Smooth muscle cell (in vitro differentiated cells): Measurements from ENCODE around the gene KRTAP3-3. TPM values are rescaled to one million over a fixed set of nuclear protein-coding genes. Genes with fewer than 3 reads are reported as not detected.

Source experiments
- DNase-seq: peaks from one replicate; lab custom pipeline; 2025; ENCODE audit not compliant: unreplicated experiment; lab: John Stamatoyannopoulos, UW
- H2AFZ ChIP-seq: fragments of 200-600 bp; sonication (generic); 2 replicates; pipeline ENCODE4 v1.6.0; 2016; ENCODE audit warnings: antibody characterized with exemption, low read depth, mild to moderate bottlenecking
- H3F3A ChIP-seq: fragments of 200-600 bp; sonication (generic); 2 replicates; pipeline ENCODE4 v1.6.0; 2017; ENCODE audit warnings: antibody characterized with exemption, low read depth
- H3K27ac ChIP-seq: fragments of 200-600 bp; sonication (generic); 2 replicates; pipeline ENCODE4 v1.5.1; 2016; ENCODE audit warnings: low read depth, mild to moderate bottlenecking
- H3K27me3 ChIP-seq: fragments of 200-600 bp; sonication (generic); 2 replicates; pipeline ENCODE4 v1.6.1; 2016; ENCODE audit warnings: low read depth, mild to moderate bottlenecking
- H3K36me3 ChIP-seq: fragments of 200-600 bp; sonication (generic); 2 replicates; pipeline ENCODE4 v1.5.1; 2016; ENCODE audit warnings: low read depth
- H3K4me1 ChIP-seq: fragments of 200-600 bp; sonication (generic); 2 replicates; pipeline ENCODE4 v1.5.1; 2016; ENCODE audit warnings: low read depth
- H3K4me2 ChIP-seq: fragments of 200-600 bp; sonication (generic); 2 replicates; pipeline ENCODE4 v1.6.0; 2016; ENCODE audit warnings: mild to moderate bottlenecking
- H3K4me3 ChIP-seq: fragments of 200-600 bp; sonication (generic); 2 replicates; pipeline ENCODE4 v1.5.1; 2016; ENCODE audit warnings: mild to moderate bottlenecking
- H3K79me2 ChIP-seq: fragments of 200-600 bp; sonication (generic); 2 replicates; pipeline ENCODE4 v1.6.0; 2016; ENCODE audit warnings: low read depth, mild to moderate bottlenecking
- H3K9ac ChIP-seq: fragments of 200-600 bp; sonication (generic); 2 replicates; pipeline ENCODE4 v1.6.0; 2016; ENCODE audit warnings: low read depth
- H3K9me3 ChIP-seq: fragments of 200-600 bp; sonication (generic); replicated peaks from 2 replicates; pipeline ENCODE4 v1.5.1; 2016; ENCODE audit warnings: low read depth
- H4K20me1 ChIP-seq: fragments of 200-600 bp; sonication (generic); 2 replicates; pipeline ENCODE4 v1.6.0; 2016; ENCODE audit warnings: low read depth
- WGBS: methylation state at CpG from one replicate; pipeline ENCODE4 v1.1.7; 2016; ENCODE audit warnings: low lambda C conversion rate; 5-methylcytosine and 5-hydroxymethylcytosine counted together
- polyA plus RNA-seq: library from polyadenylated mRNA; unstranded; fragments of >200 nt; fragmentation: Nextera tagmentation; extraction: Ambion mirVana; gene quantifications from 2 replicates; pipeline ENCODE4 v1.2.1, GENCODE V29; 2016
- total RNA-seq: library from RNA; depleted of rRNA; stranded (reverse); fragments of >200 nt; gene quantifications from 2 replicates; pipeline ENCODE4 v1.2.3, GENCODE V29; 2014
- TF ChIP-seq, protein P1 (sequence below): fragments of 200-600 bp; sonication (generic); IDR thresholded peaks from 2 replicates; pipeline ENCODE4 v1.5.1; 2017; ENCODE audit warnings: borderline replicate concordance, mild to moderate bottlenecking, antibody characterized with exemption; ENCODE audit not compliant: insufficient read depth, poor library complexity, severe bottlenecking

Gene KRTAP3-3
- total and polyA plus RNA-seq, 2 experiments from 2014 or later = not detected

DNA sequence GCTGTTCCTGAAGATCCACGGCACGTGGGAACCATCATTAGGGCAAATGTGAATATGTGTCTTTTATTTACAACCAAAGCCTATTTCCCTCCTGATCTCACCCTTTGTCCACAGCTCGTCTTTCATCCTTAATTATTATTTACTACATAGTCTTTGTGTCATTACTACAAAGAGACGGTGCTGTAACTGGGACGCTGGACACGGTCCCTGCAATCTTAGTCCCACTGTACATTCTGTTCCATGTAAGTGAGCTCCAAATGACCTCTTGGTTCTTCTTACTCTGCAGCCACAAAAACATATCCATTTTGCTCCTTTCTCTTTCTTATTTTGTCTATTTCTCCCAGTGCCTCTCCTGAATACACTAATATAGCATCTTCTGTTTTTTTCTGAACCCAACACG is 43.8 kb downstream of the KRTAP3-3 start:
- Histone ChIP-seq H4K20me1 (no peaks in the 10 kb centered on the region), H3K4me1 (peaks cover 7% of the 10 kb centered on the region), H3K27ac (no peak overlapping the region), H3F3A (no peaks in the 10 kb centered on the region), H3K9ac (no peak overlapping the region), H2AFZ (no peak overlapping the region), H3K4me3 (no peak overlapping the region), H3K79me2 (no peaks in the 10 kb centered on the region), H3K4me2 (no peak overlapping the region), H3K36me3 (no peaks in the 10 kb centered on the region), H3K9me3 (no peaks in the 10 kb centered on the region), H3K27me3 (no peaks in the 10 kb centered on the region)
- TF ChIP-seq, protein P1, sequence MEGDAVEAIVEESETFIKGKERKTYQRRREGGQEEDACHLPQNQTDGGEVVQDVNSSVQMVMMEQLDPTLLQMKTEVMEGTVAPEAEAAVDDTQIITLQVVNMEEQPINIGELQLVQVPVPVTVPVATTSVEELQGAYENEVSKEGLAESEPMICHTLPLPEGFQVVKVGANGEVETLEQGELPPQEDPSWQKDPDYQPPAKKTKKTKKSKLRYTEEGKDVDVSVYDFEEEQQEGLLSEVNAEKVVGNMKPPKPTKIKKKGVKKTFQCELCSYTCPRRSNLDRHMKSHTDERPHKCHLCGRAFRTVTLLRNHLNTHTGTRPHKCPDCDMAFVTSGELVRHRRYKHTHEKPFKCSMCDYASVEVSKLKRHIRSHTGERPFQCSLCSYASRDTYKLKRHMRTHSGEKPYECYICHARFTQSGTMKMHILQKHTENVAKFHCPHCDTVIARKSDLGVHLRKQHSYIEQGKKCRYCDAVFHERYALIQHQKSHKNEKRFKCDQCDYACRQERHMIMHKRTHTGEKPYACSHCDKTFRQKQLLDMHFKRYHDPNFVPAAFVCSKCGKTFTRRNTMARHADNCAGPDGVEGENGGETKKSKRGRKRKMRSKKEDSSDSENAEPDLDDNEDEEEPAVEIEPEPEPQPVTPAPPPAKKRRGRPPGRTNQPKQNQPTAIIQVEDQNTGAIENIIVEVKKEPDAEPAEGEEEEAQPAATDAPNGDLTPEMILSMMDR = no peak
- no peak for DNase-seq
- WGBS = 82% methylated on average over 7 of the region's 7 CpGs

DNA sequence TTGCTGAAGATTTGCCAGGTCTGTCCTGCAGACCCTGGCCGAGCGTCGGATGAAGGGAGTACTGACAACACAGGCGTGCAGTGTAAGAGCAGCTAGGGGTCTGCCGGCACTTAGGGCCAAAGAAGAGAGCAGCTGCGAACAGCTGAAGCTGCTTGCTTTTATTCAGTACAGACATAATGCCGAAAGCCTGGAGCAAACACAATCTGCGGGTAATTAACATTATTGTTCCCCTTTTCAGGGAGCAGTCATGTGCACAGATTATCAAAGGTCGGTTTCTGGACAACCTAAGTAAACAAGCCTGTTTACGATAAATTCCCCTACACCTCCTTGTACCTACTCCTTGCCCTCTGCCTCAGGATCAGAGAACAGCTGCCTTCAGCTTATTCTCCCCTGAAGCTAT is 44.5 kb downstream of the KRTAP3-3 start:
- no peak overlapping the region for H3K9ac ChIP-seq
- WGBS = 63% methylated on average over 10 of the region's 10 CpGs
- H2AFZ ChIP-seq = no peak overlapping the region
- H4K20me1 ChIP-seq = no peaks in the 10 kb centered on the region
- TF ChIP-seq, protein P1 = no peak
- H3F3A ChIP-seq = peaks cover 5% of the 10 kb centered on the region
- H3K9me3 ChIP-seq = no peaks in the 10 kb centered on the region
- no peaks in the 10 kb centered on the region for H3K27me3 ChIP-seq
- no peak overlapping the region for H3K27ac ChIP-seq
- no peaks in the 10 kb centered on the region for H3K36me3 ChIP-seq
- H3K4me3 ChIP-seq = no peak overlapping the region
- DNase-seq = no peak
- no peak overlapping the region for H3K4me2 ChIP-seq
- peaks cover 7% of the 10 kb centered on the region for H3K4me1 ChIP-seq
- no peaks in the 10 kb centered on the region for H3K79me2 ChIP-seq

DNA sequence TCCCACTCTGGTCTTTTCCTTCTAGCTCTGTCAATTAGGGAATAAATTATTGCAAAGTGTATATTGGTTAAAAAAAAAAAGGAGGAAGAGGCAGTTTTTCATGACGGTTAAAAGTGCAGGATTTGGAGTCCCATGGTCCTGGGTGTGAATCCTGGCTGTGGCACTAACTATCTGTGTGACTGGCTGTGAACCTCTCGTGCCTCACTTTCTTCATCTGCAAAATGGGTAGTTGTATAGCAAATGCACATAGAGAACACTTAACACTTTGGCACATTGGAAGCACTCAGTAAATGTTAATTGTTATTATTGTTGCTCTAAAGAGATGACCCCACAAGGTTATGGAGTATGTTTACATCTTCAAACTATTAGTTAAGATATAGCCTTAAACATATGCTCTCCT is 46.0 kb downstream of the KRTAP3-3 start:
- no peaks in the 10 kb centered on the region for H3K79me2 ChIP-seq
- H3K36me3 ChIP-seq = no peaks in the 10 kb centered on the region
- no peak for DNase-seq
- TF ChIP-seq, protein P1 = no peak
- no peaks in the 10 kb centered on the region for H4K20me1 ChIP-seq
- H3F3A ChIP-seq = peaks cover 6% of the 10 kb centered on the region
- 87% methylated on average over 2 of the region's 2 CpGs for WGBS
- no peak overlapping the region for H3K4me3 ChIP-seq
- no peaks in the 10 kb centered on the region for H3K9me3 ChIP-seq
- no peaks in the 10 kb centered on the region for H3K27me3 ChIP-seq
- no peak overlapping the region for H3K9ac ChIP-seq
- no peak overlapping the region for H2AFZ ChIP-seq
- peaks cover 7% of the 10 kb centered on the region for H3K4me1 ChIP-seq
- H3K4me2 ChIP-seq = no peak overlapping the region
- H3K27ac ChIP-seq = no peak overlapping the region

DNA sequence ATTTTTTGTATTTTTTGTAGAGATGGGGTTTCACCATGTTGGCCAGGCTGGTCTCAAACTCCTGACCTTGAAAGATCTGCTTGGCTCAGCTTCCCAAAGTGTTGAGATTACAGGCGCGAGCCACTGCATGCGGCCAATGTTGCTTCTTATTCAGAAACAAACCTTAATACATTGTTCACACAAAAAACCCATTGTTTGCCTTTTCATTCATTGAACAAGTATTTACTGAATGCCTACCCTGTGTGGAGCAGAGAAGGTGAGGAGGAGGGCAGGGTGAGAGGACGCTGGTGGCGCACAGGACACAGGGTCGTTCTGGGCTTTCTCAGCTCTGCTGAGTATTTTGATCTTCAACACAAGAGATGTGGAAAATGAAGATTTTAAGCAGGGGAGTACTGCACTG is 48.5 kb downstream of the KRTAP3-3 start:
- Histone ChIP-seq H3K27ac (no peak overlapping the region), H3K36me3 (no peaks in the 10 kb centered on the region), H3K9me3 (no peaks in the 10 kb centered on the region), H3F3A (peaks cover 6% of the 10 kb centered on the region), H3K27me3 (no peaks in the 10 kb centered on the region), H3K4me1 (peaks cover 7% of the 10 kb centered on the region), H3K4me2 (no peak overlapping the region), H3K4me3 (no peak overlapping the region), H4K20me1 (no peaks in the 10 kb centered on the region), H2AFZ (no peak overlapping the region), H3K79me2 (no peaks in the 10 kb centered on the region), H3K9ac (no peak overlapping the region)
- TF ChIP-seq, protein P1 = no peak
- 95% methylated on average over 6 of the region's 6 CpGs for WGBS
- DNase-seq = no peak
